T47D (cell line): ENCODE measurements around the gene POLE.

Experiments used
- DNase-seq, 2 experiments: peaks; one replicate each; pipeline versions ENCODE4 v3.0.0 to v3.0.0-alpha.2; 2011 to 2012; ENCODE audit warnings: low read depth in 1 of 2, low spot score in 1 of 2
- JUND ChIP-seq: IDR thresholded peaks from 2 replicates; pipeline ENCODE4 v1.6.1; 2012; ENCODE audit warnings: low read depth
- in situ Hi-C: cut with HindIII; loops from 2 replicates; pipeline ENCODE4 v1.10.0; 2016; ENCODE audit warnings: low sequenced_read_pairs, low pct_unique_long_range_greater_than_20kb

The POLE gene, protein sequence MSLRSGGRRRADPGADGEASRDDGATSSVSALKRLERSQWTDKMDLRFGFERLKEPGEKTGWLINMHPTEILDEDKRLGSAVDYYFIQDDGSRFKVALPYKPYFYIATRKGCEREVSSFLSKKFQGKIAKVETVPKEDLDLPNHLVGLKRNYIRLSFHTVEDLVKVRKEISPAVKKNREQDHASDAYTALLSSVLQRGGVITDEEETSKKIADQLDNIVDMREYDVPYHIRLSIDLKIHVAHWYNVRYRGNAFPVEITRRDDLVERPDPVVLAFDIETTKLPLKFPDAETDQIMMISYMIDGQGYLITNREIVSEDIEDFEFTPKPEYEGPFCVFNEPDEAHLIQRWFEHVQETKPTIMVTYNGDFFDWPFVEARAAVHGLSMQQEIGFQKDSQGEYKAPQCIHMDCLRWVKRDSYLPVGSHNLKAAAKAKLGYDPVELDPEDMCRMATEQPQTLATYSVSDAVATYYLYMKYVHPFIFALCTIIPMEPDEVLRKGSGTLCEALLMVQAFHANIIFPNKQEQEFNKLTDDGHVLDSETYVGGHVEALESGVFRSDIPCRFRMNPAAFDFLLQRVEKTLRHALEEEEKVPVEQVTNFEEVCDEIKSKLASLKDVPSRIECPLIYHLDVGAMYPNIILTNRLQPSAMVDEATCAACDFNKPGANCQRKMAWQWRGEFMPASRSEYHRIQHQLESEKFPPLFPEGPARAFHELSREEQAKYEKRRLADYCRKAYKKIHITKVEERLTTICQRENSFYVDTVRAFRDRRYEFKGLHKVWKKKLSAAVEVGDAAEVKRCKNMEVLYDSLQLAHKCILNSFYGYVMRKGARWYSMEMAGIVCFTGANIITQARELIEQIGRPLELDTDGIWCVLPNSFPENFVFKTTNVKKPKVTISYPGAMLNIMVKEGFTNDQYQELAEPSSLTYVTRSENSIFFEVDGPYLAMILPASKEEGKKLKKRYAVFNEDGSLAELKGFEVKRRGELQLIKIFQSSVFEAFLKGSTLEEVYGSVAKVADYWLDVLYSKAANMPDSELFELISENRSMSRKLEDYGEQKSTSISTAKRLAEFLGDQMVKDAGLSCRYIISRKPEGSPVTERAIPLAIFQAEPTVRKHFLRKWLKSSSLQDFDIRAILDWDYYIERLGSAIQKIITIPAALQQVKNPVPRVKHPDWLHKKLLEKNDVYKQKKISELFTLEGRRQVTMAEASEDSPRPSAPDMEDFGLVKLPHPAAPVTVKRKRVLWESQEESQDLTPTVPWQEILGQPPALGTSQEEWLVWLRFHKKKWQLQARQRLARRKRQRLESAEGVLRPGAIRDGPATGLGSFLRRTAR (N-terminal part only)

DNA sequence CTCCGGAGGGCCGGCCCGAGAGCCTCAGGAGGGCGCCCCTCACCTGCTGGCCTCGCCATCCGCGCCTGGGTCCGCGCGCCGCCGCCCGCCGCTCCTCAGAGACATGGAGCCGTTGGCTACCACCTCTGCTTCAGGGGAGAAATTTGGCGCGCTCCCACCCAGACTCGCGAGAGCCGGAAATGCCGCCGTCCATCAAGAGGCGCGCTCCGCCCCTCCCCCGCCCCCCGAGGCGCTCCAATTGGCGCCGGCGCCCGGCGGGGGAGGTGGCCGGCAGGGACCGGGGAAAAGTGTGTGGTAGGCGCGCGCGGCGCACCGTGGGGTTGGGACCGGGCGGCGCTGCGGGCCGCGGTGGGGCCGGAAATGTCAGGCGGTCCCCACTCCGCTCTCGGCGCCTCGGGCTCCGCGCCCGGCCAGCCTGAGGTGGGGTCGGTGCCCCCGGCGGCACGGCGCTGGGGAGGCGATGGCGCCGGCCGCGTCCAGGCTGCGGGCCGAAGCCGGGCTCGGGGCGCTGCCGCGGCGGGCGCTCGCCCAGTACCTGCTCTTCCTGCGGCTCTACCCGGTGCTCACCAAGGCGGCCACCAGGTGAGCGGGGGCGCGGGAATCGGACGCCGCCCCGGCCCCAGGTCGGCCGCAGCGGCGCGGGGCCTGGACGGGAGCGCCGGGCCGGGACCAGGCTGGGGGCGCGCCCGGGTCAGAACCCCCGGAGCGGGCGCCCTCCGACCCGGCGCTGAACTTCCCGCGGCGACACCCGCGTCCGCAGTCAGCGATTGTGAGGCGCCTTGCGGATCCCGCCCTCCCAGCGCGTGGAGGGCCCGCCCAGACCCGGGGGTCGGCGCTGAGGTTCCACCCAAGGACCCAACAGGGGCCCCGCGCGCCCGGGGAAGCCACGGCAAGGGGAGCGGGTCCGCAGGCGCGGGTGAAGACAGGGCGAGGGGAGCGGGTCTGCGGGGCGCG lies at the start of gene POLE, which contains the start of gene PXMP2:
POLE (minus strand) TSS at position 132 of the 954 bp plus-strand sequence; CDS start at position 105, 27 bp downstream.
PXMP2 (plus strand) TSS at position 377 of the 954 bp plus-strand sequence; CDS start at position 461, 84 bp downstream.
- no peak for TF ChIP-seq JUND
- in situ Hi-C loops, result no loop called here
- DNase-seq, result peak; percentile 98 to 99

DNA sequence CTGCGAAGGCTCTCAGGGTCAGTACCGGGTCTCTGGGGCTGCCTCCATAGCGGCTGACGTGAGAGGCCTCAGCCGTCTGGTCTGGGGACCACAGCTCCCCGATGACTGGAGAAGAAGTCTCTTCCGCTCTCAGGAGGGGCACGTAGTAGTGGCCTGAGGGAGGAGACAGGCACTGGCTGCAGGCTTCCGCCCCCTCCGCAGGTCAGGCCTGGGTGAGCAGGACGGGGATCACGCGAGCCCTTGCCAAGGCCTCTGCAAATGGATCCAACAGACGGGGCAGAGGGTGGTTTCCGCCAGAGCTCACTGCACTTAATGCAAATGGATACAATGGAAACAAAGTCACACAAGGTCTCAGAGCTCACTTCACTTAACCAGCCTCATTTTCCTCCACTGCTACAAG lies 49.8 kb upstream of the POLE start:
- TF ChIP-seq JUND, result no peak
- in situ Hi-C loops, result no loop called here

DNA sequence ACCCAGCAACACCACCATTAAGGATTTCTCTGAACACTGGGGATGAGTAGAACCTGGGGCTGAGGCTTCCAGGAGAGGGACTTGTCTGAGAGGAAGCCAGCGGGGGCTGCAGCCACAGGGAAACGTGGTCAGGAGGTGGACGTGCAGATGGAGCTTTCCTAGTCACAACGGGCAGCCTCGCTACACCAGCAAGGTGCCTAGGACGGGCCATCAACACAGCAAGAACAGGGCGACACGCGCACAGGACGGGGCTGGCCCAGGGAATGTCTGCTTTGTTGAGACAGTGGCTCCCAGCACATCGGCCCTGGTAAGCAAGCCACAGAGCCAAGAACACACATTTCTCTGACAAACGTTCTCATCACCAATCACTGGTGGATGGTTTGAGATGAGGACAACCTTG lies 49.2 kb upstream of the POLE start:
- DNase-seq, result no peak
- TF ChIP-seq JUND, result no peak
- in situ Hi-C loops, result no loop called here

More for the DNA sequence above, 49.8 kb upstream of the POLE start:
- DNase-seq, result no peak

DNA sequence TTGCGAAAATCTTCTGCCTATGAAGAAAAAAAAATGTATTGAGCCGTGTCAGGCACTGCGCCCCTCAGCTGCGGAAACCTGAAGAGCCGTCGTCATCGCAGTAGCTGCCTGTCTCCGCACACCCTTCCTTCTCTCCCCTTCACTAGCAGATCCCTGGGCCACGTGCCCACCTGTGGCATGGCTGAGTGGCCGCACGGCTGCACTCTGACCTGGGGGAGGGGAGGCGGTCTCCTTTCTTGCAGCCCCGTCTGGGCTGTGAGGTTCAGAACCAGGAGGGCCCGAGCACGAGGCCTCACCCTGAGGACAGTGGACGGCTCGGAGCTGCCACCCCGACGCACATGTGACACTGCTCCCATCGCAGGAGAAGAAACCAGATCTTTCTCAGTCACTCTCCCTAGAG lies 48.4 kb upstream of the POLE start:
- TF ChIP-seq JUND, result no peak
- in situ Hi-C loops, result no loop called here
- no peak for DNase-seq

DNA sequence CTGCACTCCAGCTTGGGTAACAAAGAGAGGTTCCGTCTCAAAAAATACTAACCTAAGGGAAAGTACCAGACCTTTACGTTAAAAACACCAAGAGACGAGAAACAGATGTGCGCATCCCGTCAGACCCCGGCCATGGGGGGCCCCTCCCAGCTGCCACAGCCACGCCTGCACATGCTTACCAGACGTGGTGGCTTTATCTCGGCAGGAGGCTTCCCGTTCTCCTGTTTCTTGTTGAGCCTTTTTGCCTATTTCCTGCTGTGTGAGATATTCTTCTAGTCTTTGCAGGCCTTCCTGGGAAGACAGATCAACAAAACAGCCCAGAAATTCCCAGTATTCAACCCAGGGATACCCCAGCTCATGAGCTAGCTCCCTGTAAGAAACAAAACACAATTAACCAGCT lies 47.1 kb upstream of the POLE start:
- TF ChIP-seq JUND, result no peak
- no peak for DNase-seq
- in situ Hi-C loops, result no loop called here

DNA sequence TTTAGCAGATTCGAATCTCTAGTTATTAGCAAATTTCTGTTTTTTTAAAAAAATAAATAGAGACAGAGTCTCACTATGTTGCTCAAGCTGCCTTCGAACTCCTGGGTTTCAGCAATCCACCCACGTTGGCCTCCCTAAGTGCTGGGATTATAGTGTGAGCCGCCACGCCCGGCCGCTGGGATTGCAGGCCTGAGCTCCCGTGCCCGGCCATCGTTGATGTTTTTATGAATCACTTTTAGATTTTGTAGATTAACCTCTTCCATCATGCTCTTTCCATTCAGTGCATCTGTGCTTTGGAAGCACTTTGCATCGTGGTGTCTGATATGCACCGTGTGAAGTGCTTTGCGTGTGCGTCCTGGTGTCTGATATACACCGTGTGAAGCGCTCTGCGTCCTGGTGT lies 44.4 kb upstream of the POLE start:
- no peak for DNase-seq
- in situ Hi-C loops, result no loop called here
- TF ChIP-seq JUND, result no peak

DNA sequence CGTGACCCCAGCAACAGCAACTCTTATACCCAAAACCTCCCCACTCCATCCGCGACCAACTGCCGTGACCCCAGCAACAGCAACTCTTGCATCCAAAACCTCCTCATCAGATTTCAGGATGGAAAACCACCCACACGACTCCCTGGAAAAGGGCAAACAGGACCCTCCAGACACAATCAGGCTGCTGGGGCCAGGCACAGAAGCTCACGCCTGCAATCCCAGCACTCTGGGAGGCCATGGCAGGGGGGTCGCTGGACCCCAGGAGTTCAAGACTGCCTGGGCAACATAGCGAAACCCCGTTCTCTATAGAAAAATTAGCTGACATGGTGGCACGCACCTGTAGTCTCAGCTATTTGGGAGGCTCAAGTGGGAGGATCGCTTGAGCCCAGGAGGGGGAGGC lies 43.2 kb upstream of the POLE start:
- no peak for DNase-seq
- no peak for TF ChIP-seq JUND
- in situ Hi-C loops, result no loop called here

DNA sequence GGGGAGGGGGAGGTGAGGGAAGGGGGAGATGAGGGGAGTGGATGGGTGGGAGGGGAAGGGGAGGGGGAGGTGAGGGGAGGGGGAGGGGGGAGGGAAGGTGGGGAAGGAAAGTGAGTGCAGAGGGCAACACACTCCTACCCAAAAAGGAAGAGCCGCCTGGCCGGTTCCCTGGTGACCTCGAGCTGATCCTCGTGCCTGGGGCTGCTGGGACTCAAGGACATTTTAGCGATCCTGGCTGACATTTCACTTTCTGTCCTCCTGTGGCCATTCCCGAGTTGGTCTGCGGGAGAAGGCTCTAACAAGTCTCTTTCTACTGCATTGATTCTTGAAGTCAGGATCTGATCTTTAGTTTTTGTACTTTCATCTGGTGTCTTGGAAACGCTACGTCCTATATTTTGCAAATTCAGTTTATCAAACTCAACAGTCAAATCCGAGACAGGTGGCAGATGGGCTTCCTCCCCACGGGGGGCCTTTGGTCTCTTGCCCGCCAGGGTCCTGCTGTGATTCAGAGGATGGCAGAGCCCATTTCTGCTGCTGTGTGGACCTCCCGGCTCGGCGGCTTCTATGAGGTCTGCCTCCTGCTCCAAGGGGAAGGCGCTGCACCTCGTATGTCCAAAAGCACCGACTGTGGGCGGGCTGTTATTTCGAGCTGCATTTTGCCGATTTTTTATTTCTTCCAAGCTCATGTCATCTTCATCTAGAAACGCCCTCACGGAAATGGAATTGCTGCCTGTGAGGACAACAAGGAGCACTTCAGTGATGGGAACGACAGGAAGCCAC lies 42.6 kb upstream of the POLE start:
- in situ Hi-C loops, result no loop called here
- TF ChIP-seq JUND, result no peak
- peak in 1 of 2 experiments; percentile 74 for DNase-seq

DNA sequence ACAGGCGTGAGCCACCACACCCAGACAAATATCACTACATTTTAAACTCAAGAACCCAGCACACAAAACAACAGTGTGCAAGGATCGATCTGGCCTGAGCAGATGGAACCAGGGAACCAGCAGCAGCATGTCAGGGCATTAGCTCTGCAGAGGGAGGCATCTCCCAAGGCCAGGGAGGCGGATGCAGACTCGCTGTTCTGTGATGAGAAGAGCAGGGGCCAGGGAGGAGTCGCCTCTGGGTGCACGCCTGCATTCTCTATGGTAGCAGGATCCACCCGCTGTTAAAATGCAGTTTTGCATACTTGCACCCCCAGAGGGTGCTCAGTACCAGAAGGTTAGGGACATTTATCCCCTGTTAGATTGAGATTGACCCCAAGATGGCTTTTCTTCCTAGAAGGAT lies 41.4 kb upstream of the POLE start:
- no peak for DNase-seq
- in situ Hi-C loops, result no loop called here
- no peak for TF ChIP-seq JUND

DNA sequence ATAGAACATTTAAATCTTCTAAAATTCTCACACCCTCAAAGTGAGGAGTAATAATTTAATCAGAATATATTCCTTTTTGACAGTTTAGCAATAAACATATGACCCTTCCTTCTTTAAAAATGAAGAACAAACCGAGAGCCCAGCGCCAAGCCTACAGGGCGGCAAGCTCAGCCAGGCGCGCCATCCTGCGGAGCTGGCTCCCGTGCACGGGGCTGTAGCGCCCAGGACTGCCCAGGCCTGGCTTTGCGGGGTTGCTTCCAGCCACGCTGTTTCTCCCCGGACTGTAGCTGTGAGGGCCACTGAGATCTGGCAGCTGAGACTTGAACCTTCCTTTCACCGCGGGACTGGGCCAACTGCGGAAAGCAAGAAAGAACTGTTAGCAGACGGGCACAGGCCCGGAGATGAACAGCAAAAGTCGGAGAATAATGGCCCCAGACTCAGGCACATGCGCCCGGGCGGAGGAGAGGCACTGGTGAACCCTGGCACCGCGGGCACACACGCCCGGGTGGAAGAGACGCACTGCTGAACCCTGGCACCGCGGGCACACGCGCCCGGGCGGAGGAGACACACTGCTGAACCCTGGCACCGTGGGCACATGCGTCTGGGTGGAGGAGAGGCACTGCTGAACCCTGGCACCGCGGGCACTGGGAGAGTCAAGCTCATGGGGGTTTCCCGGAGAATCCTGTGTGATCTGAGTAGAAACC lies 40.1 kb upstream of the POLE start:
- DNase-seq, result no peak
- in situ Hi-C loops, result no loop called here
- TF ChIP-seq JUND, result no peak
